GM18507 (cell line): Measurements from ENCODE around the gene LMO4.

Experiments used
- DNase-seq: peaks from one replicate; pipeline ENCODE4 v3.0.0; 2011; ENCODE audit warnings: low read depth; ENCODE audit not compliant: insufficient read length; ENCODE audit errors: extremely low spot score
- FAIRE-seq: peaks from 2 replicates; lab custom pipeline; 2011; peaks lifted over from hg19 to GRCh38; lab: Jason Lieb, UNC

LMO4 gene

GRCh38 chr1:87325982-87326738 is 2.5 kb upstream of the LMO4 start:
- FAIRE-seq (peak; percentile 84), DNase-seq (no peak)

- DNase-seq (no peak), FAIRE-seq (peak; percentile 29)
These were observed 1.1 kb upstream of the LMO4 start for GRCh38 chr1:87327376-87328271.

- DNase-seq (no peak), FAIRE-seq (no peak)
These were observed 408 bp downstream of the LMO4 start for GRCh38 chr1:87329051-87329525.

GRCh38 chr1:87329526-87330056 is 911 bp downstream of the LMO4 start:
- FAIRE-seq, result peak; percentile 44
- DNase-seq, result no peak

- peak; percentile 51 for FAIRE-seq
These were observed 1.6 kb downstream of the LMO4 start for GRCh38 chr1:87330057-87330884.

GRCh38 chr1:87330885-87331364 is 2.2 kb downstream of the LMO4 start:
- no peak for FAIRE-seq
- DNase-seq, result no peak

More at GRCh38 chr1:87330057-87330884, 1.6 kb downstream of the LMO4 start:
- DNase-seq, result no peak

GRCh38 chr1:87331365-87332241 is 2.9 kb downstream of the LMO4 start:
- FAIRE-seq (peak; percentile 76), DNase-seq (no peak)

- FAIRE-seq (peak; percentile 68), DNase-seq (no peak)
These were observed 5.1 kb downstream of the LMO4 start for GRCh38 chr1:87333692-87334347.

- DNase-seq (no peak), FAIRE-seq (no peak)
These were observed 5.9 kb downstream of the LMO4 start for GRCh38 chr1:87334351-87335174.

GRCh38 chr1:87335175-87335884 is 6.7 kb downstream of the LMO4 start:
- peak; percentile 70 for FAIRE-seq
- DNase-seq, result peak; percentile 64

- DNase-seq (no peak), FAIRE-seq (peak; percentile 21)
These were observed 8.0 kb downstream of the LMO4 start for GRCh38 chr1:87336623-87337067.

- FAIRE-seq, result no peak
These were observed 8.9 kb downstream of the LMO4 start for GRCh38 chr1:87337606-87338005.

GRCh38 chr1:87338566-87338965 is 9.9 kb downstream of the LMO4 start:
- DNase-seq, result no peak

More at GRCh38 chr1:87337606-87338005, 8.9 kb downstream of the LMO4 start:
- DNase-seq, result no peak

GRCh38 chr1:87344231-87344630 is 15.6 kb downstream of the LMO4 start:
- DNase-seq, result no peak
- FAIRE-seq, result no peak

More at GRCh38 chr1:87338566-87338965, 9.9 kb downstream of the LMO4 start:
- FAIRE-seq, result no peak

GRCh38 chr1:87346130-87346814 is 17.6 kb downstream of the LMO4 start:
- no peak for DNase-seq
- no peak for FAIRE-seq
